Gastrocnemius medialis (tissue), 4 donors: ENCODE data around the gene CST8. TPM values are rescaled to one million over a fixed set of nuclear protein-coding genes. Genes with fewer than 3 reads are reported as not detected.

ENCODE experiments used
- ATAC-seq, 2 donors: fragments of 150-250 bp; one replicate each; pipeline ENCODE4 v1.9.1; 2016
- DNase-seq, 2 donors: peaks; one replicate each; pipeline ENCODE4 v3.0.0-alpha.2; 2019
- H3K27ac ChIP-seq, 4 donors: fragments of 200-600 bp; sonication (generic); 1 replicate in 1 of 4; 2 replicates in 3 of 4; pipeline ENCODE4 v1.5.1; 2016 to 2018; ENCODE audit warnings: mild to moderate bottlenecking in 2 of 4, moderate library complexity in 1 of 4
- H3K27me3 ChIP-seq, 3 donors: fragments of 200-600 bp; sonication (generic) in 2 of 3; 1 replicate in 1 of 3; 2 replicates in 2 of 3; pipeline versions ENCODE4 v1.5.1 to v1.6.0; 2016 to 2019; ENCODE audit warnings: mild to moderate bottlenecking in 1 of 3, moderate library complexity in 1 of 3
- H3K36me3 ChIP-seq, 2 donors: fragments of 200-600 bp; sonication (generic) in 1 of 2; one replicate each; pipeline ENCODE4 v1.5.1; 2017 to 2018
- H3K4me1 ChIP-seq, 2 donors: fragments of 200-600 bp; sonication (generic) in 1 of 2; one replicate each; pipeline ENCODE4 v1.5.1; 2016 to 2017; ENCODE audit warnings: mild to moderate bottlenecking in 2 of 2
- H3K4me3 ChIP-seq, 4 donors: fragments of 200-600 bp; sonication (generic) in 3 of 4; 1 replicate in 1 of 4; 2 replicates in 3 of 4; pipeline ENCODE4 v1.5.1; 2016 to 2019; ENCODE audit warnings: mild to moderate bottlenecking in 2 of 4
- H3K9me3 ChIP-seq, 3 donors: fragments of 200-600 bp; sonication (generic) in 2 of 3; 1 replicate in 1 of 3; 2 replicates in 2 of 3; pipeline ENCODE4 v1.5.1; 2016 to 2019
- POLR2A ChIP-seq, 2 donors: fragments of 450-650 bp; IDR thresholded peaks; one replicate each; pipeline ENCODE4 v1.6.1; 2017; ENCODE audit warnings: antibody characterized with exemption in 2 of 2, mild to moderate bottlenecking in 2 of 2, moderate library complexity in 2 of 2
- in situ Hi-C, 4 donors: fragments of 200-750 bp; cut with MboI; loops; one replicate each; pipeline versions ENCODE4 v1.15.0 to v1.8.0; 2017; ENCODE audit warnings: low sequenced_read_pairs in 4 of 4
- intact Hi-C: fragments of 100-400 bp; cut with DNase I; formaldehyde crosslinking; loops from one replicate; pipeline ENCODE4 v1.15.1; 2023; ENCODE audit warnings: low total_unique reads
- total RNA-seq, 4 donors: library from RNA; depleted of rRNA; stranded (reverse); fragments of >200 nt; gene quantifications; one replicate each; pipeline versions ENCODE4 v1.1.0 to v1.2.3, GENCODE V29; 2016
- TF ChIP-seq, protein P1 (sequence below), 5 experiments: fragments of 450-650 bp in 3 of 5; fragments of 200-600 bp in 2 of 5; sonication (generic) in 2 of 5; IDR thresholded peaks in 4 of 5; conservative IDR thresholded peaks in 1 of 5; 1 replicate in 4 of 5; 2 replicates in 1 of 5; pipeline ENCODE4 v1.5.1; 2016 to 2019; ENCODE audit warnings: antibody characterized with exemption in 5 of 5, mild to moderate bottlenecking in 3 of 5, moderate library complexity in 3 of 5

Gene CST8
- total RNA-seq, 4 donors from 2014 or later = not detected

GRCh38 chr20:23542801-23543200 lies 51.9 kb downstream of the CST8 start:
- ATAC-seq (no peak), DNase-seq (no peak)
- Histone ChIP-seq H3K27me3 (no peaks in the 10 kb centered on the region), H3K4me3 (no peak overlapping the region), H3K36me3 (no peaks in the 10 kb centered on the region), H3K27ac (no peak overlapping the region), H3K9me3 (no peaks in the 10 kb centered on the region), H3K4me1 (no peaks in the 10 kb centered on the region)
- in situ Hi-C loops = no loop called here
- intact Hi-C loops = no loop called here
- TF ChIP-seq POLR2A (IDR thresholded peaks at IDR 0.05) = no peak
- TF ChIP-seq, protein P1, sequence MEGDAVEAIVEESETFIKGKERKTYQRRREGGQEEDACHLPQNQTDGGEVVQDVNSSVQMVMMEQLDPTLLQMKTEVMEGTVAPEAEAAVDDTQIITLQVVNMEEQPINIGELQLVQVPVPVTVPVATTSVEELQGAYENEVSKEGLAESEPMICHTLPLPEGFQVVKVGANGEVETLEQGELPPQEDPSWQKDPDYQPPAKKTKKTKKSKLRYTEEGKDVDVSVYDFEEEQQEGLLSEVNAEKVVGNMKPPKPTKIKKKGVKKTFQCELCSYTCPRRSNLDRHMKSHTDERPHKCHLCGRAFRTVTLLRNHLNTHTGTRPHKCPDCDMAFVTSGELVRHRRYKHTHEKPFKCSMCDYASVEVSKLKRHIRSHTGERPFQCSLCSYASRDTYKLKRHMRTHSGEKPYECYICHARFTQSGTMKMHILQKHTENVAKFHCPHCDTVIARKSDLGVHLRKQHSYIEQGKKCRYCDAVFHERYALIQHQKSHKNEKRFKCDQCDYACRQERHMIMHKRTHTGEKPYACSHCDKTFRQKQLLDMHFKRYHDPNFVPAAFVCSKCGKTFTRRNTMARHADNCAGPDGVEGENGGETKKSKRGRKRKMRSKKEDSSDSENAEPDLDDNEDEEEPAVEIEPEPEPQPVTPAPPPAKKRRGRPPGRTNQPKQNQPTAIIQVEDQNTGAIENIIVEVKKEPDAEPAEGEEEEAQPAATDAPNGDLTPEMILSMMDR (IDR thresholded peaks at IDR 0.05 in 4 of 5, conservative IDR thresholded peaks at IDR 0.05 in 1 of 5) = no peak

DNA sequence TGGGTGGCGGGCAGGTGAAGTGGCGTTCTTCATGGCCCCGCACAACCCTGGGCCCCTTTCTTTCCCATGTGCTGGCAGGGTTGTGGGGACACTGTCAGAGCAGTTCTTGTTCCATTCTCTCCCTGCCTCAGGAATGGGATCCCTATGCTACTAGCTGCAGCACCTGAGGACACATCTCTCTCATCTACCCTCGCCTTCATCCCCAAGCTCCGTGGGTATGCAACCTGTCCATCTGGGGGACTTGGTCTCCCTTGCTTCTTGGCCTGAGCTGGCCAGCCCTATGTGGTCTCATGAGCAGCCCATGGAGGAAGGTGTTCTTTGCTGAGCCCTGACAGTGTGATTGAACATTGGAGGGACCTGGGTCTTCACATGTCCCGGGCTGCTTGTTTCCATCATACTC lies 53.2 kb downstream of the CST8 start:
- intact Hi-C loops = no loop called here
- Histone ChIP-seq H3K9me3 (no peaks in the 10 kb centered on the region), H3K4me3 (no peak overlapping the region), H3K4me1 (no peaks in the 10 kb centered on the region), H3K36me3 (no peaks in the 10 kb centered on the region), H3K27me3 (no peaks in the 10 kb centered on the region), H3K27ac (no peak overlapping the region)
- no peak for DNase-seq
- TF ChIP-seq, protein P1 (IDR thresholded peaks at IDR 0.05 in 4 of 5, conservative IDR thresholded peaks at IDR 0.05 in 1 of 5) = no peak
- no peak for TF ChIP-seq POLR2A (IDR thresholded peaks at IDR 0.05)
- ATAC-seq = no peak
- in situ Hi-C loops = no loop called here

Other genes with a start within 250 kb of the CST8 start
- 10 to 100 TPM; 15.2 to 17.9 (median 15.9) TPM for gene NXT1, start 140.3 kb upstream of the CST8 start, total RNA-seq
- 10 to 100 TPM; 10.1 to 23.0 (median 13.3) TPM for gene GZF1, start 128.9 kb upstream of the CST8 start, total RNA-seq
- gene NAPB, start 69.6 kb upstream of the CST8 start, total RNA-seq = 1 to 10 TPM; 3.2 to 8.3 (median 3.8) TPM
- gene CSTL1, start 51.4 kb upstream of the CST8 start, total RNA-seq = not detected
- not detected for gene CST11, start 38.2 kb upstream of the CST8 start, total RNA-seq
- not detected for gene CST9L, start 77.4 kb downstream of the CST8 start, total RNA-seq
- not detected for gene CST9, start 114.8 kb downstream of the CST8 start, total RNA-seq
- gene CST3, start 146.8 kb downstream of the CST8 start, total RNA-seq = 1,000 to 10,000 TPM in 1 of 4 donors, 100 to 1,000 TPM in 3; 461 to 1,821 (median 697) TPM
- gene CST4, start 197.9 kb downstream of the CST8 start, total RNA-seq = not detected